Stimulated activated CD4-positive, alpha-beta T cell treated with anti-CD3 and anti-CD28 coated beads, Interleukin-1b, Interleukin-23, amount 100 ng/mL, for 24 hours (primary cell): Measurements from ENCODE around the gene ADGRA1.
"Not testable (repeated sequence)": the region's sequence is repeated elsewhere in the genome, so short reads cannot be mapped to it uniquely, and the experiment has no call there.

ENCODE experiments used
- DNase-seq, 4 experiments: peaks; one replicate each; pipeline ENCODE4 v3.0.0-alpha.2; 2020; ENCODE audit warnings: low read depth in 4 of 4, low spot score in 1 of 4

ADGRA1 gene

GRCh38 chr10:133110133-133110532 lies 22.4 kb downstream of the ADGRA1 start:
- DNase-seq: no peak

DNA sequence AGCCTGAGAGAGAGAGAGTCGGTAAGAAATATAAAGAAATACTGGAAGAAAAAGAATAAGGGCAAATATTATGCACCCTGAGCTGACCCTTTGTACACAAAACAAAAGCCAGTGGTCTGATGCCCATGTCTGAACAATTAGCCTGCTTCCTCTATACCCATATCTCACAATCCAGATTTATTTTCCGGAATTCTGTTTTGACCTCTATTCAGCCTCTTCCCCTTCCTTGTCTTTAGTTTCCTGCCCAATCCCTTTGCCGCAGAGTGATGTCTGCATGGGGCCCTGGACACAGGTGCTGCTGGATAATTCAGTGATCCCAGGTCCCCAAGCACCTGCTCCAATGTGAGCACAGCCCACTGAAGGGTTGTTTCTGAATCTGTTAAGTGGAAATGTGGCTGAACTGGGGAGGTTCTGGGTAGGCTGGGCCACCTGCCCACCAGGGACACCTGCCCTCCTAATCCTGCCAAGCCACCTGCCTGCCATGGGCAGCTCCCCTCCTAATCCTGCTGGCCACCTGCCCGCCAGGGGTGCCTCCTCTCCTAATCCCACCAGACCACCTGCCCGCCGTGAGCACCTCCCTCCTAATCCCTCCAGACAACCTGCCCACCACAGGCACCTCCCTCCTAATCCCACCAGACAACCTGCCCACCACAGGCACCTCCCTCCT lies 23.0 kb downstream of the ADGRA1 start:
- no peak for DNase-seq

- not testable (repeated sequence) for DNase-seq
Measured at GRCh38 chr10:133111640-133112039, 23.9 kb downstream of the ADGRA1 start.

- DNase-seq: no peak
Measured at GRCh38 chr10:133113146-133113830, 25.6 kb downstream of the ADGRA1 start.

DNA sequence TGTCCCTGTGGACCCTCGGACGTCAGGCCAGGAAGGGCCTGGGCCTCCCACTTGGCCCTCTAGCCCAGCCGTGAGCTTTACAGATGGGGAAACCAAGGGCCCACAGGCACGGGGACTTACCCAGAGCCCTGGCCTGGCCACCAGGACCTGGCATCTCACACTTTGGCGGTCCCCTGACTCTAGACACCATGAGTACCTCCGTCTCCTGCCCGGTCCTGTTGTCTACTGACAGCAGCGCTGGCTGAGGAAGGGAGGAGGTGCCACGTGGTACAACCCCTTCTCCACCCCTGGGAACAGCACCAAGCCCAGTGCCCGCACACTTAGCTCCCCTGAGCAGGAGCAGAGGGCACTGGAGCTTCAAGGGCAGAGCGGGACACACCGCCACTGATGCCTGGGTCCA lies 26.1 kb downstream of the ADGRA1 start:
- no peak for DNase-seq

GRCh38 chr10:133114251-133114650 lies 26.5 kb downstream of the ADGRA1 start:
- DNase-seq: no peak

GRCh38 chr10:133114726-133115452 lies 27.2 kb downstream of the ADGRA1 start:
- no peak for DNase-seq

- no peak for DNase-seq
Measured at GRCh38 chr10:133115453-133115842, 27.7 kb downstream of the ADGRA1 start.

DNA sequence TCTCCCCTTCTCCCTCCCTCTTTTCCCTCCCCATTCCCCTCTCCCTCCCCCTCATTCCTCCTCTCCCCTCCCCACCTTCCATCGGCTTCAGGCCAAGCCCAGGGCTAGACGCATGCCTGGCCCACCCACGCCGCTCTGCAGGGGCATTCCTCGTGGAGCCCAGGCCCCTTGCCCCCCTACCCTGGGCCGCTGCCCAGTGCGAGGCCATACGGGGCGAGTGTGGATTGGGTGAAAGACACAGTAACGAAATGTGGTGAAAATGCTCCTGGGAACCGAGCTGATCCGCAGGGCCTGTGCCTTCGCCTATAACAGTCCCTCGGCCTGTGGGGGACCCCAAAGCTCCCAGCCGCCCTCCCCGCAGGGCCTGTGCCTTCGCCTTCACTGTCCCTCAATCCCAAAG lies 28.3 kb downstream of the ADGRA1 start:
- DNase-seq: no peak

GRCh38 chr10:133116455-133116854 lies 28.7 kb downstream of the ADGRA1 start:
- DNase-seq: no peak

- no peak for DNase-seq
Measured at GRCh38 chr10:133117036-133117687, 29.4 kb downstream of the ADGRA1 start.

DNA sequence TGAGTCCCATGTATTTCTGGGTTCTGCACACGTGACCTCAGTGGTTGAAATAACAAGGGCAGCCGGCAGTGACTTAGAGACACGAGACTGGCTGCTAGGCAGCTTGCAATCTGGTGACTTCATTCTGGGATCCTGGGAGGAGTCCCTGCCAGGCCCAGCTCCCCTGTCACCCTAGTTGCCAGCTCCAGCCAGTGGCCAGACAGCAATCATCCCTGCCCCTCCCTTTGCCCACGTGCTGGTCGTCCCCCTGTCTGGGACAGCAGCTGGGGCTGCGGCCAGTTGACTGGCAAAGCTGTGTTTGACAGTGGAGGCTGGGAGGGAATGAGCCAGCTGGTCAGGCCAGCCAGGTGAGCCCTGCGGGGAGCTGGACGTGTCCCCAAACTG lies 30.0 kb downstream of the ADGRA1 start:
- no peak for DNase-seq

- DNase-seq: no peak
Measured at GRCh38 chr10:133121479-133121878, 33.8 kb downstream of the ADGRA1 start.

- no peak for DNase-seq
Measured at GRCh38 chr10:133122171-133122935, 34.6 kb downstream of the ADGRA1 start.

DNA sequence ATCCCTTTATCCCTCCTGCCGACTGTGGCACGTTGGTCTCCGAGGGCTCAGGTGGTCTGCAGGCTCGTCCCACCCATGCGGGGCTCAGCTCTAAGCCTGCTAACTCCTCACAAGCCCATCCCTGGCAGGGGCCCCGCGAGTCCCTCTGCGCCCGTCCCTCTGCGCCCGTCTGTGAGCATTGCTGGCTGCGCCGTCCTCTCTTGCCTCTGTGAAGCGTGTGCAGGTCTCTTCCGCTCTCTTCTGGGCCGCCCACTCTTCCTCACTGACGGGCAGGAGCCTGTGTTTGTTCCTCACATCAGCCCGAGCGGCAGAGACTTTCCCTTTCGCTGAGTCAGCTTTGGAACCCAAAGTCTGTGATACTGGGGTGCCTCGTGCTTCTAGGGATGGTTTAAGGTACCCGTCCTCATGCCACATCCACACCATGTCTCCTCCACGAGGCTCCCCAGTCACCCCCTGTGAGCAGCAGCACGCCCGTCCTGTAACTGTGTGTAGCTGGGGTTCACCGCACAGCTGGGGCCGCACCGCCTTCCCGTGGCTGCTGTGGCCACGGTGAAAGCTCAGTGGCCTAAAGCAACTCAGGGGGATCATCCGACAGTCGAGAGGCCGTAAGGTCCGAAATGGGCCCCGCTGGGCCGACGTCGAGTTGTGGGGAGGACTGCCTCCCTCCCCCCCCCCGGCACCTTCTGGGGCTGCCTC lies 35.5 kb downstream of the ADGRA1 start:
- peak in 1 of 4 experiments; percentile 8 for DNase-seq

- DNase-seq: no peak
Measured at GRCh38 chr10:133123746-133124356, 36.1 kb downstream of the ADGRA1 start.

- DNase-seq: no peak
Measured at GRCh38 chr10:133124357-133125211, 36.9 kb downstream of the ADGRA1 start.

DNA sequence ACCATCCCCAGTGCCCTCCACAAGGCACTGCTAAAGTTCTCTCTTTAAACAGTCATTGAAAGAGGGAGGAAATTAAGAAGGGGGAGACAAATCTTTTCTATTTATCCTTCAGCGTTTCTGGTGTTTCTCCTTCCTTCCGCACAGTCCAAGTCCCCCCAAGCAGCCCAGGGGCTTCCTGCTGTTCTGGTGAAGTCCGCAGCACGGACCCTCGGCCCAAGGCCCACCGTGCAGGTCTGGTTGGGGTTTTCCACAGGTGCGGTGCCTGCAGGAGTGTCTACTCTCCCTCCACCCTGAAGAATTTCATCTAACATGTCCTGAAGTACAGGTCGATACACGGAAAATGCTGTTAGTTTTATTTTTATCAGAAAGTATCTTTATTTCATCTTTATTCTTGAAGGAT lies 38.2 kb downstream of the ADGRA1 start:
- DNase-seq: no peak
